Retinal pigment epithelial cell (primary cell): ENCODE measurements around the gene SIRPG.
"Not testable (repeated sequence)": the region's sequence is repeated elsewhere in the genome, so short reads cannot be mapped to it uniquely, and the experiment has no call there.

Experiments used
- DNase-seq: peaks from one replicate; pipeline ENCODE4 v3.0.0-alpha.2; 2010; ENCODE audit warnings: low read depth
- H3K4me3 ChIP-seq: 2 replicates; pipeline ENCODE4 v1.5.1; 2011; ENCODE audit warnings: mild to moderate bottlenecking, low read length, control low read depth, moderate library complexity
- CTCF ChIP-seq: conservative IDR thresholded peaks from 2 replicates; pipeline ENCODE4 v1.5.1; 2011; ENCODE audit warnings: low read depth, low read length, control low read depth, inconsistent platforms

Gene SIRPG

GRCh38 chr20:1648101-1648500, 9.5 kb downstream of the SIRPG start:
- no peak for TF ChIP-seq CTCF
- no peak overlapping the region for H3K4me3 ChIP-seq
- DNase-seq: no peak

- no peak overlapping the region for H3K4me3 ChIP-seq
- no peak for DNase-seq
- TF ChIP-seq CTCF: no peak
These were observed 10.6 kb downstream of the SIRPG start for GRCh38 chr20:1646975-1647431.

- DNase-seq: no peak
- no peak for TF ChIP-seq CTCF
- H3K4me3 ChIP-seq: no peak overlapping the region
These were observed 13.2 kb downstream of the SIRPG start for GRCh38 chr20:1644101-1644962.

- H3K4me3 ChIP-seq, DNase-seq: not testable (repeated sequence)
These were observed 18.9 kb downstream of the SIRPG start for GRCh38 chr20:1638643-1639042.

- no peak overlapping the region for H3K4me3 ChIP-seq
- DNase-seq: no peak
- TF ChIP-seq CTCF: no peak
These were observed 19.8 kb downstream of the SIRPG start for GRCh38 chr20:1637755-1638154.

- H3K4me3 ChIP-seq: no peak overlapping the region
- no peak for DNase-seq
- no peak for TF ChIP-seq CTCF
These were observed 20.4 kb downstream of the SIRPG start for GRCh38 chr20:1637226-1637625.

GRCh38 chr20:1636621-1637020, 21.0 kb downstream of the SIRPG start:
- no peak for DNase-seq
- no peak for TF ChIP-seq CTCF
- no peak overlapping the region for H3K4me3 ChIP-seq
